ENCODE results near the gene WHRN. TPM values are rescaled to one million over a fixed set of nuclear protein-coding genes. Genes with fewer than 3 reads are reported as not detected.

Gene WHRN
- total RNA-seq, 1 donor from 2014 or later = 3.1 TPM

GRCh38 chr9:114513055-114513958 lies 8.0 kb upstream of the WHRN start:
- Histone ChIP-seq H3K4me1 (no peaks in the 10 kb centered on the region), H3K27ac (no peak overlapping the region), H3K27me3 (peaks cover 6% of the 10 kb centered on the region), H3K9me3 (no peaks in the 10 kb centered on the region), H3K36me3 (no peaks in the 10 kb centered on the region), H3K4me3 (no peak overlapping the region)
- ATAC-seq (no peak), DNase-seq (no peak)
- intact Hi-C loops (cut with DNase I) = no loop called here
- no peak for TF ChIP-seq CTCF (IDR thresholded peaks at IDR 0.05)

- DNase-seq (no peak), ATAC-seq (no peak)
- no peak for TF ChIP-seq CTCF (IDR thresholded peaks at IDR 0.05)
- H3K4me1 ChIP-seq = no peaks in the 10 kb centered on the region
- intact Hi-C loops (cut with DNase I) = no loop called here
- H3K9me3 ChIP-seq = no peaks in the 10 kb centered on the region
- no peaks in the 10 kb centered on the region for H3K36me3 ChIP-seq
- no peak overlapping the region for H3K27ac ChIP-seq
- no peak overlapping the region for H3K4me3 ChIP-seq
- no peaks in the 10 kb centered on the region for H3K27me3 ChIP-seq
These were observed 7.0 kb upstream of the WHRN start for GRCh38 chr9:114511978-114512874.

- H3K4me3 ChIP-seq = no peak overlapping the region
- no peak for DNase-seq
- TF ChIP-seq CTCF (IDR thresholded peaks at IDR 0.05) = peak; percentile 40
- no peak overlapping the region for H3K27ac ChIP-seq
- intact Hi-C loops (cut with DNase I) = no loop called here
- peaks cover 8% of the 10 kb centered on the region for H3K27me3 ChIP-seq
- no peaks in the 10 kb centered on the region for H3K9me3 ChIP-seq
- ATAC-seq = peak; percentile 10
- H3K36me3 ChIP-seq = no peaks in the 10 kb centered on the region
- no peaks in the 10 kb centered on the region for H3K4me1 ChIP-seq
These were observed 2.5 kb upstream of the WHRN start for GRCh38 chr9:114507726-114508125.

- Histone ChIP-seq H3K4me3 (peak overlapping the region; percentile 65), H3K27me3 (peaks cover 8% of the 10 kb centered on the region), H3K9me3 (no peaks in the 10 kb centered on the region), H3K36me3 (no peaks in the 10 kb centered on the region), H3K4me1 (no peaks in the 10 kb centered on the region), H3K27ac (peak overlapping the region; percentile 68)
- DNase-seq = no peak
- no peak for TF ChIP-seq CTCF (IDR thresholded peaks at IDR 0.05)
- ATAC-seq = no peak
- intact Hi-C loops (cut with DNase I) = no loop called here
These were observed 763 bp upstream of the WHRN start for GRCh38 chr9:114506082-114506390.

- intact Hi-C loops (cut with DNase I) = no loop called here
- peaks cover 12% of the 10 kb centered on the region for H3K27me3 ChIP-seq
- DNase-seq = peak; percentile 82
- H3K27ac ChIP-seq = no peak overlapping the region
- peak overlapping the region; percentile 65 for H3K4me3 ChIP-seq
- peak; percentile 71 for ATAC-seq
- H3K9me3 ChIP-seq = no peaks in the 10 kb centered on the region
- TF ChIP-seq CTCF (IDR thresholded peaks at IDR 0.05) = peak; percentile 16
- no peaks in the 10 kb centered on the region for H3K36me3 ChIP-seq
- H3K4me1 ChIP-seq = no peaks in the 10 kb centered on the region
These were observed 709 bp downstream of the WHRN start for GRCh38 chr9:114504341-114505186.
